DMS153 treated with DMSO at 0.1 percent for 48 hours (cell line): ENCODE results near the gene KLHL28.
A peak's percentile ranks its signal among the peaks of the same experiment; 100 is the strongest.

Source experiments
- DNase-seq: peaks from one replicate; lab custom pipeline; 2025; ENCODE audit not compliant: unreplicated experiment; lab: John Stamatoyannopoulos, UW

Gene KLHL28

GRCh38 chr14:44961554-44962333 is at the start of gene KLHL28, which contains the start of gene TOGARAM1:
TSS of gene KLHL28 (minus strand) at chr14:44961947. CDS start at chr14:44945928, 16,019 bp downstream.
TSS of gene TOGARAM1 (plus strand) at chr14:44962190. CDS start at chr14:44962422, 232 bp downstream.
- DNase-seq, result peak; percentile 97

GRCh38 chr14:45003924-45004323 is 42.2 kb upstream of the KLHL28 start:
- no peak for DNase-seq

GRCh38 chr14:44995770-44996294 is 34.1 kb upstream of the KLHL28 start:
- no peak for DNase-seq

- no peak for DNase-seq
Measured at GRCh38 chr14:44995196-44995595, 33.4 kb upstream of the KLHL28 start.

GRCh38 chr14:44990533-44990932 is 28.8 kb upstream of the KLHL28 start:
- DNase-seq, result no peak

- DNase-seq, result no peak
Measured at GRCh38 chr14:44989497-44990440, 28.0 kb upstream of the KLHL28 start.

GRCh38 chr14:44988694-44989093 is 26.9 kb upstream of the KLHL28 start:
- no peak for DNase-seq

- no peak for DNase-seq
Measured at GRCh38 chr14:44982594-44982993, 20.8 kb upstream of the KLHL28 start.

GRCh38 chr14:44981198-44981597 is 19.5 kb upstream of the KLHL28 start:
- DNase-seq, result no peak

GRCh38 chr14:44979740-44980356 is 18.1 kb upstream of the KLHL28 start:
- no peak for DNase-seq

- no peak for DNase-seq
Measured at GRCh38 chr14:44979273-44979672, 17.5 kb upstream of the KLHL28 start.

- no peak for DNase-seq
Measured at GRCh38 chr14:44971459-44971858, 9.7 kb upstream of the KLHL28 start.

GRCh38 chr14:44970907-44971306 is 9.2 kb upstream of the KLHL28 start:
- DNase-seq, result no peak

- DNase-seq, result no peak
Measured at GRCh38 chr14:44968714-44969113, 7.0 kb upstream of the KLHL28 start.

GRCh38 chr14:44966601-44967336 is 5.0 kb upstream of the KLHL28 start:
- no peak for DNase-seq

- no peak for DNase-seq
Measured at GRCh38 chr14:44963775-44964380, 2.1 kb upstream of the KLHL28 start.

GRCh38 chr14:44963044-44963528 is 1.3 kb upstream of the KLHL28 start:
- DNase-seq, result no peak

GRCh38 chr14:44962334-44963043 is 742 bp upstream of the KLHL28 start:
- no peak for DNase-seq

- DNase-seq, result no peak
Measured at GRCh38 chr14:44961151-44961553, 595 bp downstream of the KLHL28 start.
